Muscle layer of duodenum (tissue), 2 donors: ENCODE results near the gene TXNDC11.

Experiments
- H3K27ac ChIP-seq: one replicate; pipeline ENCODE4 v1.7.0; 2013; ENCODE audit warnings: mild to moderate bottlenecking, low read length
- H3K27me3 ChIP-seq: one replicate; pipeline ENCODE4 v1.7.0; 2013; ENCODE audit warnings: low read depth, mild to moderate bottlenecking, control low read depth, low read length
- H3K36me3 ChIP-seq, 2 donors: one replicate each; pipeline ENCODE4 v1.7.0; 2013; ENCODE audit warnings: low read length in 2 of 2, control low read depth in 1 of 2, mild to moderate bottlenecking in 1 of 2; ENCODE audit not compliant: insufficient read depth in 2 of 2, control insufficient read depth in 1 of 2
- H3K4me1 ChIP-seq, 2 donors: one replicate each; pipeline ENCODE4 v1.7.0; 2013; ENCODE audit warnings: low read length in 2 of 2, mild to moderate bottlenecking in 2 of 2, control low read depth in 1 of 2, moderate library complexity in 1 of 2; ENCODE audit not compliant: insufficient read depth in 2 of 2, control insufficient read depth in 1 of 2
- H3K4me3 ChIP-seq, 2 donors: one replicate each; pipeline ENCODE4 v1.7.0; 2013; ENCODE audit warnings: low read length in 2 of 2, low read depth in 1 of 2, mild to moderate bottlenecking in 1 of 2
- H3K9me3 ChIP-seq, 2 donors: one replicate each; pipeline ENCODE4 v1.7.0; 2013; ENCODE audit warnings: low read length in 2 of 2, control low read depth in 1 of 2, mild to moderate bottlenecking in 1 of 2; ENCODE audit not compliant: control insufficient read depth in 1 of 2
- donor health status: healthy.

Gene TXNDC11

DNA sequence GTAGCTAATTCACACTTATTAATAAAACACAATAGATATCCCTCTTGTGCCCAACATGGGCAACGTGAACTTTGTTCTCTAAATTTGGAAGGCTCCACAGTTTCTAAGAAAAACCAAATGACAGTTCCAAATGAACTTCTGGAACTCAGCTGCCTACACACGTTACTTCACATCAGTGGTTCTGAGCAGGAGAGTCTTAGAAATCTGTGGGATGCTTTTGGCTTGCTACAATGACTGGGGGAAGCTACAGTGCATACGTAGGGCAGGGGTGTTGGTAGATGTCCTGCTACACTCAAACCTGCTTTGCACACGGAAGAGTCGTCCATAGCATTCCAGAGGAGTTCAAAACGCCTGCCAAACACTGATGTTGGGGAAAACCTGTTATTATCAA lies 8.0 kb downstream of the TXNDC11 start:
- Histone ChIP-seq H3K27ac (no peak overlapping the region), H3K9me3 (no peaks in the 10 kb centered on the region), H3K4me3 (no peak overlapping the region), H3K4me1 (peaks cover 11 to 16% of the 10 kb centered on the region in 2 donors), H3K27me3 (no peaks in the 10 kb centered on the region), H3K36me3 (peaks cover 25 to 36% of the 10 kb centered on the region in 2 donors)

DNA sequence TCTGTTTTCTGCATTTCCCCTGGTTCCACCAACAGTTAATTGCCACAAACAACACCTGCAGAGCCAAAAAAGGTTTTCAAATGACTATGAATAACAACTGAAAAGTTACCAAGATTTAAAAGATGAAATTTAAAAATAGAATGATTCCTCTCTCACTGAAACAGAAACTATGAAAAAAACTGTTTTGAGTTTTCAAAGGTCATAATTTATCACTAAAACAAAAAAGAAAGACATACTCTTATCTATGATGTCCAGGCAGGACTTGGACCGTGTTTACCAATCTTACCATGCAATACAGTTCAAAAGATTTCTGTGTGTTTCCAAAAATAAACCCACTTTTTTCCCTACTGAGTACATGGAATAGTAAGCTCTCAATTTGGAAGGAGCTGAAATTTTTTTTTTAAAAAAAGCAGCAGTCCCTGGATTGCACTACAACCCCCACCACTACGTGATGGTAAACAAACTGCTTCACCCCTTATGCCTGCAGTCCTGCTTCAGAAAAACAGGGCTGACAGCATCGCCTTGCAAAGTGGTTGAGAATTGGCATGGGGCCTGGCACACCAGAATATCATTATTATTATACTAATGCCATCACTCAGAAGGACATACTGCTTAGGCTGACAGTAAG lies 8.5 kb downstream of the TXNDC11 start:
- H3K4me1 ChIP-seq: peaks cover 11 to 16% of the 10 kb centered on the region in 2 donors
- H3K4me3 ChIP-seq: no peak overlapping the region
- no peaks in the 10 kb centered on the region for H3K27me3 ChIP-seq
- H3K9me3 ChIP-seq: no peaks in the 10 kb centered on the region
- H3K27ac ChIP-seq: no peak overlapping the region
- H3K36me3 ChIP-seq: peaks cover 25 to 41% of the 10 kb centered on the region in 2 donors

DNA sequence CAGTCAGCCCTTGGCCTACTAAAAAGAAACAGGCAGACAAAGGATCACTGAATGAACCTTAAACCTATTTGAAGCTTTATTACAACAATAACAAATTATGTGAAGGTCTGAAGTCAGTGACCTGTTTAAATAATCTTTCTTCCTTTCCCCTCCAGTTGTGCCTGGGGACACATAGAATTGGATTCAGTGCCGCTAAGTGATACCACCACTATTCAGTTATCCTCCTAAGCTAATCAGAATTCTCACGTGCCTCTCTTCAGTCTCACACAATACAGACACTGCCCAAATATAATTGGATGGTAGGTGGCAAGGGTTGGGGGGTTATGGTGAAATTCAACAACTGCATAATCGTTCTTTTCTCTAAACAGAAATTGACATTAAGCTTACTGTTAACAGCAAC lies 11.4 kb downstream of the TXNDC11 start:
- Histone ChIP-seq H3K36me3 (peaks cover 36 to 39% of the 10 kb centered on the region in 2 donors), H3K4me1 (peaks cover 5 to 12% of the 10 kb centered on the region in 2 donors)

DNA sequence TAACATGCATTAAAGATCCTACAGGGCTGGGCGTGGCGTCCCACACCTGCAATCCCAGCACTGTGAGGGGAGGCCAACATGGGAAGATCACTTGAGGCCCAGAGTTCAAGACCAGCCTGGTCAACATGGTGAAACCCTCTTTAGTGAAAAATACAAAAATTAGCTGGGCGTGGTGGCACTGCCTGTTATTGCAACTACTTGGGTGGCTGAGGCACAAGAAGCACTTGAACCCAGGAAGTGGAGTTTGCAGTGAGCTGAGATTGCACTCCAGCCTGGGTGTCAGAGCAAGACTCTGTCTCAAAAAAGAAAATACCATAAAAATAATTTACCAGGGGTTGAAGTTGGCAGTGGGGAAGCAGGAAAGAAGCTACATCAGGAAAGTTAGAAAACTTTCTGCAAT lies 12.9 kb downstream of the TXNDC11 start:
- H3K27me3 ChIP-seq: no peaks in the 10 kb centered on the region
- H3K27ac ChIP-seq: no peak overlapping the region
- H3K36me3 ChIP-seq: peaks cover 32 to 35% of the 10 kb centered on the region in 2 donors
- no peak overlapping the region for H3K4me3 ChIP-seq
- peaks cover 3 to 10% of the 10 kb centered on the region in 2 donors for H3K4me1 ChIP-seq
- no peaks in the 10 kb centered on the region for H3K9me3 ChIP-seq

More for the DNA sequence above, 11.4 kb downstream of the TXNDC11 start:
- Histone ChIP-seq H3K4me3 (no peak overlapping the region), H3K27me3 (no peaks in the 10 kb centered on the region), H3K9me3 (no peaks in the 10 kb centered on the region), H3K27ac (no peak overlapping the region)

DNA sequence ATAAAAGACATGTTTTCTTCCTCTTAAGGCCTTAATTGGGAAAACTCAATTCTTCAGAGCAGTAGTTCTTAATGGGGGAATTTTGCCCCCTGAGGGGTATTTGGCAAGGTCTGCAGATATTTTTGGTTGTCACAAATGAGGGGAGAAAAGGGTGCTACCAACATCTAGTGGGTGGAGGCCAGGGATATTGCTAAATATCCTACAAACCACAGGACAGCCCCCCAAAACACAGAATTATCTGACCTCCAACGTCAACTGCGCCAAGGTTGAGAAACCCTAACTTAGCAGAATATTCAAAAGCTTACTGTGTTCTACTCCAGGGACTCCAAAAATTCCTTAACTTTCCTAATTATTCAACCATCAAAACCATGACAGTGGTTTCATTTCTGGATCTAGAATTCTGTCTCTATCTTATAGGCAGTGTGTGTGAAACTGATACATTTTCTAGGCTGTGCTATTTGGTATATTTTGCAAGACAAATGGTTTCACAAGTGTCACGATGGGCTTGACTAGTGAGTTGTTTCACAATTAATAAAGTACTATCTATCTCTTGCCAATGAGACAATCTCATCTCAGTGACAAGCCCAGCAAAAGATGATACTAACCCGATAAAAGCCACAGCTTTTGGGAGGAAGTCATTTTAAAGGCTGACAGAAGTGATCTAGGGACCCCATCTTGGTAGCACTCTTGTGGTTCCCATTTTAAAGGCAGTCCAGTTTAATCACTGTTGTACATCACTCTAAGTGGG lies 14.7 kb downstream of the TXNDC11 start:
- no peaks in the 10 kb centered on the region for H3K4me1 ChIP-seq
- no peak overlapping the region for H3K27ac ChIP-seq

DNA sequence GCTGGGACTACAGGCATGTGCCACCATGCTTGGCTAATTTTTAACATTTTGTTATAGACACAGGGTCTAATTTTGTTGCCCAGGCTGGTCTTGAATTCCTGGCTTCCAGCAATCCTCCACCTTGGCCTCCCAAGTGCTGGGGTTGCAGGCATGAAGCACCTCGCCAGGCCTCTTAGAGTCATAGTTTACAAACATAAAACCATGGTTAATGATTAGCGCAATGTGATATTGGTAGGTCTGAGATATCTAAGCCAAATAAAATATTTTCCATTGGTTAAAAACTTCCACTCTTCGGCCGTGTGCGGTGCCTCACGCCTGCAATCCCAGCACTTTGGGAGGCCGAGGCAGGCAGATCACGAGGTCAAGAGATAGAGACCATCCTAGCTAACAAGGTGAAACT lies 16.6 kb downstream of the TXNDC11 start:
- no peak overlapping the region for H3K27ac ChIP-seq
- no peaks in the 10 kb centered on the region for H3K9me3 ChIP-seq
- H3K4me1 ChIP-seq: no peaks in the 10 kb centered on the region
- no peaks in the 10 kb centered on the region for H3K27me3 ChIP-seq
- peaks cover 27 to 36% of the 10 kb centered on the region in 2 donors for H3K36me3 ChIP-seq
- no peak overlapping the region for H3K4me3 ChIP-seq

More for the DNA sequence above, 14.7 kb downstream of the TXNDC11 start:
- Histone ChIP-seq H3K9me3 (no peaks in the 10 kb centered on the region), H3K27me3 (no peaks in the 10 kb centered on the region), H3K4me3 (no peak overlapping the region), H3K36me3 (peaks cover 30 to 40% of the 10 kb centered on the region in 2 donors)

DNA sequence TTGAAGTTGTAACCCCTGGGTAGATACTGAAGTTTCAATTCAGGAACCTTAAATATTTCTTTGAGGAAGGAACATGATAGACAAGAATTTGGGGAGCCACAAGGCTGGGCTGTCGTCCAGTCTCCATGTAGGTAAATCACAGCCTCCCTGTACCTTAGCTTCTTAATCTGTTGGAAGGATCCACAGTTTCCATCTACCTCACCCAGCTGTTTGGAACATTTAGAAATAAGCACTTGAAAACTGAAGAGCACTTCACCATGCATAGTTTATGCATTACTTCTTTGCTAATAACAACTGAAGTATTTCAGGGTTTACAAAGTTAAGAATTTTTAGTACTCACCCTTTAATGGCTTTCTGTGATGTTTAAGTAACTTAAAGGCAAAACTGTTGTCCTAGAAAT lies 17.2 kb downstream of the TXNDC11 start:
- Histone ChIP-seq H3K36me3 (peaks cover 27 to 41% of the 10 kb centered on the region in 2 donors), H3K9me3 (no peaks in the 10 kb centered on the region), H3K27me3 (no peaks in the 10 kb centered on the region), H3K4me1 (no peaks in the 10 kb centered on the region), H3K4me3 (no peak overlapping the region), H3K27ac (no peak overlapping the region)

DNA sequence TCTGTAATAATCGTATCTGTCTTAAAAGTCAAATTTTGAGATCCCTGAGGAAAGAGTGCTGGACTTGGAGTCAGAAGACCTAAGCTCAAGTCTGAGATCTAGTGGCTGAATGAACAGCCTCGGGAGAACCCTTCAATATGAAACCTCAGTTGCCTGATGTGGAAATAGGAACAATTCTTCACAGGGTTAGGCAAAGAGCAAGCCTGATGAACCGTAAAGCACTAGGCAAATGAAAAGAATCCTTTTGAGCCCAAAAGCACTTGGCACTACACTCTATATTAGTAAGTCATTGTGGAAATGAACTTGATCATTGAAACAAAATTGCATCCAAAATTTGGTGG lies 20.2 kb downstream of the TXNDC11 start:
- no peak overlapping the region for H3K4me3 ChIP-seq
- H3K27ac ChIP-seq: no peak overlapping the region
- peaks cover 0 to 14% of the 10 kb centered on the region in 2 donors for H3K4me1 ChIP-seq
- H3K36me3 ChIP-seq: peaks cover 21 to 35% of the 10 kb centered on the region in 2 donors
- H3K27me3 ChIP-seq: no peaks in the 10 kb centered on the region
- H3K9me3 ChIP-seq: no peaks in the 10 kb centered on the region

DNA sequence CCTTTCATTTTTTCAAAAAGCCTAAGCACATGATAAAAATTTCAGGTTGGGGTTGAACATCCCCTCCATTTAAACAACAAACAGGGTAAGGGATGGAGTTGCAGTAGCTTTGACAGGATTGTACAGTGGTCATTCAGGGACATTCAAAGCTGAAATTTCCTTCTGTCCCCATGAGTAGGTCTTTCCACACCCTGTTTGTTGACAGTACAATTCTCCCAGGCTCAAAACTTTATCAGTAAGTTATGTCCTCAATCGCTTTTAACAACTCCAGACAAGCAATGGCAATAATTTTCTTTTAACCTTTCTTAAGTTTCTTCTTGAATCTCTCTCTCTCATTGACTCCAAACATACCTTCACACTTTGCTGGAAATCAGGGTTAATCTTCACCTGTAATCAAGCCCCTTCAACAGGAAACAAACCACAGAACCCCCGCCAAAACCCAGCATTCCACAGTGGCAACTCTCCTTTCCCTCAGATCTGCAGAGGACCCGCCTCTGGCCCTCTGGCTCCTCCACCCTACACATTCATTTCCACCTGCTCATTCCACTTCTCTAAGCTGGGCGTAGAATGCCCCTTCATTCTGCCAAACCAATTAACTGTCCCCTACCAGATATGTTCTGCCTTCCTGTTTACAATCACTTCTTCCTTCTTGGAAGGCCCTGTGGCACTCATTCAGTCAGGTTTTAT lies 20.7 kb downstream of the TXNDC11 start:
- Histone ChIP-seq H3K4me1 (peaks cover 0 to 15% of the 10 kb centered on the region in 2 donors), H3K27ac (no peak overlapping the region), H3K9me3 (no peaks in the 10 kb centered on the region), H3K36me3 (peaks cover 21 to 35% of the 10 kb centered on the region in 2 donors), H3K27me3 (no peaks in the 10 kb centered on the region), H3K4me3 (no peak overlapping the region)

DNA sequence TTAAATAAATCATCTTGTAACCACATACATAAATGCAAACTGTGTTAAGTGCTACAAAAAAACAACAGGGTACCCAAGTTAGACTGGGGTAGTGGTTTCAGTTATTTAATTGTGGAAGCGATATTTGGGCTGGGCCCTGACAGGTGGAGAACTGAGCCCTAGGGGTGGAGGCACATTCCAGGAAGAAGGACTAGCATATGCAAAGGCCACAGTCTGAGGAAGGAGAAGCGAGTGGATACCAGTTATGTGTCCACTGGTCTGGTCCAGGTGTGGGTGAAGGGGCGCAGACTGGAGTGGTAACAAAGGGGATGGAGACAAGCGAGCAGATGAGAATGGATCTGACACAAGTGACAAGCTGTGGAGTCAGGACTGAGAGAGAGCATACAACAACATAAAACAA lies 22.9 kb downstream of the TXNDC11 start:
- Histone ChIP-seq H3K36me3 (peaks cover 21 to 28% of the 10 kb centered on the region in 2 donors), H3K27me3 (no peaks in the 10 kb centered on the region)

DNA sequence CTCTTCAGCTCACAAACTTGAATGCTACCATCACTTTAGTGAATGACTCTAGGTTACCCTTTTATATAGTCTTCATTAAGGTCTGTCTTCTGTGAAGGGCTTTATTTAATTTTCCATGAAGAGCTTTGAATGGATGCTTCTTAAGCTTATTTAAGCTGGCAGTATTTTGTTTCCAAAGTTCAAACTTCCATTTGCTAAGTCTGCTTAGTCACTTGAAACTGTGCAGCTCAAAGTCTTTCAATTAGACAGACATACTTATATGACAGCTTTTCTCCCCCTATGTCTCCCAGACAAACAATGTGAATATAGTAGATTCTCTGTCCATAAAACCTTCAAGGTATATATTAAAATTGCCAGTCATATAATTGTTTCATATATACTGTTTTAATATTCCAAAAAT lies 23.5 kb downstream of the TXNDC11 start:
- Histone ChIP-seq H3K4me3 (no peak overlapping the region), H3K27ac (no peak overlapping the region), H3K27me3 (no peaks in the 10 kb centered on the region), H3K9me3 (no peaks in the 10 kb centered on the region), H3K4me1 (peaks cover 0 to 24% of the 10 kb centered on the region in 2 donors), H3K36me3 (peaks cover 21 to 25% of the 10 kb centered on the region in 2 donors)

More for the DNA sequence above, 22.9 kb downstream of the TXNDC11 start:
- H3K4me3 ChIP-seq: no peak overlapping the region
- peaks cover 0 to 24% of the 10 kb centered on the region in 2 donors for H3K4me1 ChIP-seq
- H3K27ac ChIP-seq: no peak overlapping the region
- H3K9me3 ChIP-seq: no peaks in the 10 kb centered on the region
